B cell (primary cell): ENCODE measurements around the gene DLG2. TPM values are rescaled to one million over a fixed set of nuclear protein-coding genes. Genes with fewer than 3 reads are reported as not detected.

ENCODE experiments used
- ATAC-seq: fragments of 200-7000 bp; cut with Tn5 transposase; one replicate; pipeline ENCODE4 v1.10.0; 2021; ENCODE audit warnings: low read depth, mild to moderate bottlenecking, moderate number of reproducible peaks, moderate library complexity
- CTCF ChIA-PET: fragments of 350-600 bp; sonication (Branson Sonifier 250); formaldehyde crosslinking; loops from one replicate; lab custom pipeline; 2021; ENCODE audit warnings: antibody characterized with exemption, inconsistent platforms; lab: Charles Lee
- POLR2A ChIA-PET: fragments of 350-600 bp; sonication (Branson Sonifier 250); formaldehyde crosslinking; loops from one replicate; lab custom pipeline; 2021; ENCODE audit warnings: antibody characterized with exemption; lab: Charles Lee
- DNase-seq: peaks from one replicate; pipeline ENCODE4 v3.0.0; 2013
- H2AFZ ChIP-seq: 2 replicates; pipeline ENCODE4 v1.6.1; 2012; ENCODE audit warnings: mild to moderate bottlenecking, low read depth, low read length; ENCODE audit not compliant: insufficient read depth, poor library complexity, severe bottlenecking
- H3K27ac ChIP-seq, 2 donors: 1 replicate in 1 of 2; 2 replicates in 1 of 2; pipeline ENCODE4 v1.5.1; 2012 to 2013; ENCODE audit warnings: low read length in 2 of 2, mild to moderate bottlenecking in 2 of 2, moderate library complexity in 1 of 2
- H3K27me3 ChIP-seq, 4 experiments: fragments of 200-600 bp in 1 of 4; sonication (generic) in 1 of 4; replicated peaks in 1 of 4; 1 replicate in 2 of 4; 2 replicates in 2 of 4; pipeline versions ENCODE4 v1.6.1 to v1.7.0; 2013 to 2016; ENCODE audit warnings: low read length in 3 of 4, mild to moderate bottlenecking in 2 of 4, mixed read lengths in 1 of 4, moderate library complexity in 1 of 4; ENCODE audit not compliant: insufficient read depth in 4 of 4, control insufficient read depth in 3 of 4; ENCODE audit errors: control extremely low read depth in 1 of 4
- H3K36me3 ChIP-seq, 2 experiments: replicated peaks in 1 of 2; 1 replicate in 1 of 2; 2 replicates in 1 of 2; pipeline versions ENCODE4 v1.6.1 to v1.7.1; 2013; ENCODE audit warnings: low read length in 1 of 2; ENCODE audit not compliant: insufficient read depth in 2 of 2, control insufficient read depth in 1 of 2; ENCODE audit errors: control extremely low read depth in 1 of 2, extremely low read depth in 1 of 2
- H3K4me1 ChIP-seq, 2 donors: fragments of 200-600 bp in 1 of 2; sonication (generic) in 1 of 2; 1 replicate in 1 of 2; 2 replicates in 1 of 2; pipeline versions ENCODE4 v1.5.1 to v1.6.1; 2013 to 2017; ENCODE audit warnings: low read length in 2 of 2; ENCODE audit not compliant: control insufficient read depth in 2 of 2, insufficient read depth in 2 of 2
- H3K4me2 ChIP-seq: replicated peaks from 2 replicates; pipeline ENCODE3; 2012; ENCODE audit warnings: mild to moderate bottlenecking, low read depth, low read length; ENCODE audit not compliant: poor library complexity, severe bottlenecking
- H3K4me3 ChIP-seq, 5 experiments: fragments of 200-600 bp in 1 of 5; sonication (generic) in 1 of 5; 1 replicate in 3 of 5; 2 replicates in 2 of 5; pipeline versions ENCODE4 v1.5.1 to v1.7.0; 2011 to 2016; ENCODE audit warnings: low read length in 4 of 5, mild to moderate bottlenecking in 4 of 5, low read depth in 2 of 5, control low read depth in 1 of 5, moderate library complexity in 1 of 5; ENCODE audit not compliant: insufficient read depth in 1 of 5; ENCODE audit errors: control extremely low read depth in 1 of 5, extremely low read depth in 1 of 5
- H3K79me2 ChIP-seq: fragments of 200-600 bp; sonication (generic); one replicate; pipeline ENCODE4 v1.6.0; 2016; ENCODE audit warnings: low read length; ENCODE audit not compliant: control insufficient read depth, insufficient read depth
- H3K9ac ChIP-seq: fragments of 200-600 bp; sonication (generic); 2 replicates; pipeline ENCODE4 v1.6.1; 2017; ENCODE audit warnings: mild to moderate bottlenecking, low read length, moderate library complexity
- H3K9me3 ChIP-seq, 3 donors: one replicate each; pipeline versions ENCODE4 v1.6.1 to v1.7.1; 2013; ENCODE audit warnings: low read length in 2 of 3; ENCODE audit not compliant: control insufficient read depth in 2 of 3, insufficient read depth in 1 of 3; ENCODE audit errors: control extremely low read depth in 1 of 3
- H4K20me1 ChIP-seq: 2 replicates; pipeline ENCODE4 v1.6.0; 2012; ENCODE audit warnings: mild to moderate bottlenecking, low read length; ENCODE audit not compliant: insufficient read depth, control insufficient read depth, poor library complexity, severe bottlenecking
- H3K27ac Mint-ChIP-seq: one replicate; pipeline ENCODE4 v1.8.0; 2021; ENCODE audit warnings: mixed read lengths
- H3K27me3 Mint-ChIP-seq: one replicate; pipeline ENCODE4 v1.8.0; 2021; ENCODE audit warnings: mixed read lengths
- H3K4me1 Mint-ChIP-seq: one replicate; pipeline ENCODE4 v1.8.0; 2021; ENCODE audit warnings: mixed read lengths
- H3K4me3 Mint-ChIP-seq: one replicate; pipeline ENCODE4 v1.8.0; 2021; ENCODE audit warnings: mixed read lengths
- H3K9me3 Mint-ChIP-seq: one replicate; pipeline ENCODE4 v1.8.0; 2022; ENCODE audit warnings: mixed read lengths; ENCODE audit not compliant: insufficient read depth
- CTCF ChIP-seq: fragments of 200-600 bp; IDR thresholded peaks from one replicate; pipeline ENCODE4 v1.8.0; 2022; ENCODE audit warnings: antibody characterized with exemption, mild to moderate bottlenecking
- EZH2 ChIP-seq: IDR thresholded peaks from 2 replicates; pipeline ENCODE4 v1.6.1; 2012; ENCODE audit warnings: borderline replicate concordance, low read depth, mild to moderate bottlenecking, moderate library complexity, low read length; ENCODE audit not compliant: insufficient read depth, poor library complexity, severe bottlenecking
- WGBS: methylation state at CpG from one replicate; pipeline ENCODE4 v1.1.5; 2013; ENCODE audit warnings: missing lambda C conversion rate; ENCODE audit not compliant: insufficient coverage; 5-methylcytosine and 5-hydroxymethylcytosine counted together
- intact Hi-C: fragments of 100-400 bp; cut with micrococcal nuclease; formaldehyde crosslinking; loops from one replicate; pipeline ENCODE4 v1.10.0; 2022
- polyA plus RNA-seq: library from polyadenylated mRNA; depleted of rRNA; stranded (reverse); fragments of >200 nt; gene quantifications from 2 replicates; pipeline ENCODE4 v1.2.3, GENCODE V29; 2012
- total RNA-seq, 2 donors: library from RNA; stranded (reverse); fragments of 120-200 nt in 1 of 2; gene quantifications; 1 replicate in 1 of 2; 2 replicates in 1 of 2; pipeline versions ENCODE4 v1.2.3 to v1.2.4, GENCODE V29; 2013 to 2022

Gene DLG2
- total and polyA plus RNA-seq, 2 donors (not counting 1 experiment from before 2014, with no cell fraction given): 0.54 to 5.4 TPM

- WGBS: no CpG with 5 or more reads among the region's 2 CpGs
- ChIA-PET CTCF (no interaction called here), POLR2A (no interaction called here)
- no peaks in the 10 kb centered on the region for H3K36me3 ChIP-seq
- no peak overlapping the region for H3K4me2 ChIP-seq
- H3K79me2 ChIP-seq: no peaks in the 10 kb centered on the region
- H3K4me3 ChIP-seq: no peak overlapping the region
- no peak for ATAC-seq
- H3K9me3 Mint-ChIP-seq: peaks cover 5% of the 10 kb centered on the region
- no peak overlapping the region for H3K27ac ChIP-seq
- intact Hi-C loops: no loop called here
- no peaks in the 10 kb centered on the region for H3K9me3 ChIP-seq
- no peaks in the 10 kb centered on the region for H3K4me1 Mint-ChIP-seq
- H2AFZ ChIP-seq: no peak overlapping the region
- no peaks in the 10 kb centered on the region for H4K20me1 ChIP-seq
- H3K4me1 ChIP-seq: no peaks in the 10 kb centered on the region
- TF ChIP-seq CTCF: no peak
- TF ChIP-seq EZH2: no peak
- DNase-seq: no peak
- no peak overlapping the region for H3K9ac ChIP-seq
- no peaks in the 10 kb centered on the region for H3K27me3 ChIP-seq
- H3K27me3 Mint-ChIP-seq: no peaks in the 10 kb centered on the region
- no peak overlapping the region for H3K27ac Mint-ChIP-seq
- H3K4me3 Mint-ChIP-seq: no peak overlapping the region
Measured at GRCh38 chr11:84165139-84165538, 1462.0 kb downstream of the DLG2 start.

- H3K4me1 Mint-ChIP-seq: no peaks in the 10 kb centered on the region
- DNase-seq (no peak), ATAC-seq (no peak)
- no peak overlapping the region for H3K27ac Mint-ChIP-seq
- intact Hi-C loops: no loop called here
- ChIA-PET CTCF (no interaction called here), POLR2A (no interaction called here)
- no peak overlapping the region for H3K4me3 Mint-ChIP-seq
- H3K27me3 ChIP-seq: no peaks in the 10 kb centered on the region
- H3K9me3 Mint-ChIP-seq: peaks cover 5% of the 10 kb centered on the region
- H3K36me3 ChIP-seq: no peaks in the 10 kb centered on the region
- H3K4me2 ChIP-seq: no peak overlapping the region
- H3K79me2 ChIP-seq: no peaks in the 10 kb centered on the region
- H3K4me3 ChIP-seq: no peak overlapping the region
- H2AFZ ChIP-seq: no peak overlapping the region
- H3K9ac ChIP-seq: no peak overlapping the region
- no peaks in the 10 kb centered on the region for H3K27me3 Mint-ChIP-seq
- no peak for TF ChIP-seq CTCF
- TF ChIP-seq EZH2: no peak
- no peaks in the 10 kb centered on the region for H3K4me1 ChIP-seq
- no peaks in the 10 kb centered on the region for H4K20me1 ChIP-seq
- no peak overlapping the region for H3K27ac ChIP-seq
- no CpG with 5 or more reads among the region's 2 CpGs for WGBS
- no peaks in the 10 kb centered on the region for H3K9me3 ChIP-seq
Measured at GRCh38 chr11:84164728-84165127, 1462.4 kb downstream of the DLG2 start.
